ENCODE measurements around the gene BEST3.

BEST3 gene

GRCh38 chr12:69689638-69690037 is 9.5 kb downstream of the BEST3 start:
- no peak for DNase-seq (ENCODE audit: extremely low spot score)
- no peak for TF ChIP-seq ELF4 (IDR thresholded peaks at IDR 0.05)
- no peak for TF ChIP-seq FOXK2 (IDR thresholded peaks at IDR 0.05)
- no peak for TF ChIP-seq TARDBP (IDR thresholded peaks at IDR 0.05)
- TF ChIP-seq PKNOX1 (IDR thresholded peaks at IDR 0.05): no peak
- TF ChIP-seq SUZ12 (IDR thresholded peaks at IDR 0.05): no peak
- no peak for TF ChIP-seq ARNT (IDR thresholded peaks at IDR 0.05)
- POLR2A ChIA-PET: no interaction called here
- CTCF ChIA-PET: no interaction called here

DNA sequence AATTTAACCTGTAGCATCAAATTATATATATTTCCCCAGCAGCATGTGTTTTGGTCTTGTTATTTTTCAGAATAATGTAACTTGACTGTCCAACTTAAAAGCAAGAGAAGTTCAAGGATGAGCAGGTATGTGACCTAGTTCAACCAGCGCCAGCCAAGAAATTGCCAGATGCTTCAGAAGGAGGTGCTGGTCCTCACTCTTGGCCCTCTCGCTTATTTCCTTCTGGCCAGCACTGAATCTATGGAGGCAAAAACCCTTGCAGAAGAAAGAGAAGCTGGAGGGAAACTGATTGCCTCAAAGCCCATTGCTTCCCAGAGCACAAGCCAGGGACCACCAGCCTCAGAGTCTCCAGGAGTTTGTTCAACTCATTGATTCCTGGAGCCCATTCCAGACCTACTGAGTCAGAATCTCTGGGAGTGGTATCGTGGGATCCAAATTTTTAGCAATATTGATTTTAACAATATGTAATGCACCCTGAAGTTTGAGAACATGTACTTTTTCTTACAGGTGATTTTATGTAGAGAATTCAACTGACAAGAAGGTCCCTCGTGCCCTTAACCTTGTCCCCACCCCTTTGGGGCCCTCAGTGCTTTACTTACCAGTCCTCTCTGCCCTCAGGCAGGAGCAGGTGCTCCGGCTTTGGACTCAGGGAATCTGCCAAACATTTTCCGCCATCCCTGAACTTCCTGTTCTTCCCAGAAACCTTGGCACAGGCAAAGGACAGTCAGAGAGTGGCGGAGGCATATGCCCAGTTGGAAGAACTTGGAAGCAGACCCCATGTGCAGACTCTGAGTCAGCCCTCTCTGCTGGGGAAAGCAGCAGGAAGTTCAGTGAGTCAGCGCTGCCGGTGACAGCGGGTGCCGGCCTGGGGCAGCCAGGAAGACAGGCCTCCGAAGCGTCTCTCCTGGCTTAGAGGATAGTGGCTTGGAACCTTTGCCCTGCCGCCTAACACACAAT is 10.4 kb downstream of the BEST3 start:
- TF ChIP-seq L3MBTL2 (conservative IDR thresholded peaks at IDR 0.05) (0 out of 2 replicates have a peak, but pooled peaks have one; percentile 23), BHLHE40 (IDR thresholded peaks at IDR 0.05; ENCODE audit: borderline replicate concordance) (no peak)
- POLR2A ChIA-PET: no interaction called here
- DNase-seq (ENCODE audit: extremely low spot score): peak; percentile 61
- CTCF ChIA-PET: no interaction called here

GRCh38 chr12:69688021-69688420 is 11.1 kb downstream of the BEST3 start:
- CTCF ChIA-PET: no interaction called here
- DNase-seq (ENCODE audit: extremely low spot score): no peak
- POLR2A ChIA-PET: no interaction called here

GRCh38 chr12:69687390-69687789 is 11.7 kb downstream of the BEST3 start:
- DNase-seq (ENCODE audit: extremely low spot score): no peak
- CTCF ChIA-PET: no interaction called here
- TF ChIP-seq PKNOX1 (IDR thresholded peaks at IDR 0.05) (no peak), TARDBP (IDR thresholded peaks at IDR 0.05) (no peak), SP1 (IDR thresholded peaks at IDR 0.05) (no peak), BHLHE40 (IDR thresholded peaks at IDR 0.05; ENCODE audit: borderline replicate concordance) (no peak), L3MBTL2 (conservative IDR thresholded peaks at IDR 0.05) (no peak), FOXK2 (IDR thresholded peaks at IDR 0.05) (no peak), HDGF (IDR thresholded peaks at IDR 0.05; ENCODE audit: borderline replicate concordance) (no peak), NFRKB (IDR thresholded peaks at IDR 0.05) (no peak), SUZ12 (IDR thresholded peaks at IDR 0.05) (no peak), FOXM1 (IDR thresholded peaks at IDR 0.05; ENCODE audit: borderline replicate concordance) (no peak), ARNT (IDR thresholded peaks at IDR 0.05) (no peak), LEF1 (IDR thresholded peaks at IDR 0.05; ENCODE audit: borderline replicate concordance) (no peak), ELF4 (IDR thresholded peaks at IDR 0.05) (no peak), FOXA1 (IDR thresholded peaks at IDR 0.05) (no peak)
- POLR2A ChIA-PET: no interaction called here

More at GRCh38 chr12:69688021-69688420, 11.1 kb downstream of the BEST3 start:
- no peak for TF ChIP-seq CTBP1 (IDR thresholded peaks at IDR 0.05; ENCODE audit: borderline replicate concordance)

DNA sequence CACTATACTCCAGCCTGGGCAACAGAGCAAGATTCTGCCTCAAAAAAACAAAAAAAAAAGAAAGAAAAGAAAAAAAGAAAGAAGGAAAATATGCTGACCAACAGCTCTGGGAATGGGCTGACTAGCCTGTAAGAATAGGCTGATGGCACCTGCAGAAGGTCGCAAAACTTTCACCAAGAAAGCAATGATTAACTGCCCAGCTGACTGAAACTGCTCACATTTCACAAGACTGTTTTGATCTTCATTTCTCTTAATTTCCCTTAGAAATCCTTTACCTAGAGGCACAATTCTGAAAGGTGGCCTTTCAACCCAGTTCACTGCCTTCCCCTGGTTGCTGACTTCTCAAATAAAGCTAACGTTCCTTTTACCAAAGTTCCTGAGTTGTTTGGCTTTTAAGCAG is 12.4 kb downstream of the BEST3 start:
- TF ChIP-seq SP1 (IDR thresholded peaks at IDR 0.05) (no peak), FOXM1 (IDR thresholded peaks at IDR 0.05; ENCODE audit: borderline replicate concordance) (no peak), HDGF (IDR thresholded peaks at IDR 0.05; ENCODE audit: borderline replicate concordance) (no peak), PKNOX1 (IDR thresholded peaks at IDR 0.05) (peak; percentile 63; the same call in 1 of the 2 replicates), BHLHE40 (IDR thresholded peaks at IDR 0.05; ENCODE audit: borderline replicate concordance) (no peak), CTBP1 (IDR thresholded peaks at IDR 0.05; ENCODE audit: borderline replicate concordance) (no peak)
- DNase-seq (ENCODE audit: extremely low spot score): no peak
- ChIA-PET POLR2A (no interaction called here), CTCF (no interaction called here)

- POLR2A ChIA-PET: no interaction called here
- CTCF ChIA-PET: interaction anchor here (0.5 kb wide), 1 partner anchor 14 kb away, joined by 3 read pairs; no protein-coding TSS in a partner anchor
- TF ChIP-seq LEF1 (IDR thresholded peaks at IDR 0.05; ENCODE audit: borderline replicate concordance) (no peak), ELF4 (IDR thresholded peaks at IDR 0.05) (no peak), TARDBP (IDR thresholded peaks at IDR 0.05) (no peak), ZNF384 (IDR thresholded peaks at IDR 0.05) (no peak), L3MBTL2 (conservative IDR thresholded peaks at IDR 0.05) (no peak), SP1 (IDR thresholded peaks at IDR 0.05) (no peak), SUZ12 (IDR thresholded peaks at IDR 0.05) (no peak), FOXA1 (IDR thresholded peaks at IDR 0.05) (no peak)
- DNase-seq (ENCODE audit: extremely low spot score): no peak
Observed at GRCh38 chr12:69685810-69686209, 13.3 kb downstream of the BEST3 start.

- ChIA-PET POLR2A (no interaction called here), CTCF (no interaction called here)
- TF ChIP-seq ZNF384 (IDR thresholded peaks at IDR 0.05) (no peak), L3MBTL2 (conservative IDR thresholded peaks at IDR 0.05) (no peak), LEF1 (IDR thresholded peaks at IDR 0.05; ENCODE audit: borderline replicate concordance) (no peak), FOXA1 (IDR thresholded peaks at IDR 0.05) (no peak), ARNT (IDR thresholded peaks at IDR 0.05) (no peak), NFRKB (IDR thresholded peaks at IDR 0.05) (no peak), PKNOX1 (IDR thresholded peaks at IDR 0.05) (no peak), HDGF (IDR thresholded peaks at IDR 0.05; ENCODE audit: borderline replicate concordance) (no peak), FOXK2 (IDR thresholded peaks at IDR 0.05) (no peak), SP1 (IDR thresholded peaks at IDR 0.05) (no peak)
- no peak for DNase-seq (ENCODE audit: extremely low spot score)
Observed at GRCh38 chr12:69684466-69684865, 14.6 kb downstream of the BEST3 start.
